A549 (cell line): ENCODE data around the gene SLC38A10. TPM values are rescaled to one million over a fixed set of nuclear protein-coding genes. Genes with fewer than 3 reads are reported as not detected.

Source experiments
- ATAC-seq, 2 experiments: fragments of 200-7000 bp in 1 of 2; fragments of >200 bp in 1 of 2; cut with Nextera tagmentation in 1 of 2; cut with Tn5 transposase in 1 of 2; 3 replicates each; pipeline versions ENCODE4 v1.8.0 to v1.9.1; 2018 to 2020; ENCODE audit warnings: mild to moderate bottlenecking in 1 of 2, moderate library complexity in 1 of 2
- CTCF ChIA-PET: fragments of 300-600 bp; sonication (Branson Sonifier 250); formaldehyde crosslinking; extraction: SDS; loops from one replicate; lab custom pipeline; 2021; ENCODE audit warnings: antibody characterized with exemption, inconsistent platforms; lab: Yijun Ruan, JAX
- POLR2A ChIA-PET: fragments of 350-600 bp; formaldehyde crosslinking; extraction: SDS; loops from one replicate; lab custom pipeline; 2021; ENCODE audit warnings: antibody characterized with exemption, inconsistent platforms; lab: Yijun Ruan, JAX
- DNase-seq, 2 experiments: peaks; one replicate each; pipeline versions ENCODE4 v3.0.0 to v3.0.0-alpha.2; 2011 to 2016; ENCODE audit warnings: low read depth in 1 of 2, low spot score in 1 of 2
- FAIRE-seq: peaks from 2 replicates; lab custom pipeline; 2011; peaks lifted over from hg19 to GRCh38; lab: Jason Lieb, UNC
- H3K27ac ChIP-seq, 2 experiments: fragments of >200 bp; sonication (Bioruptor Twin); formaldehyde crosslinking; 3 replicates each; pipeline ENCODE4 v1.5.1; 2016 to 2017
- H3K4me1 ChIP-seq: fragments of >200 bp; sonication (Bioruptor Twin); formaldehyde crosslinking; 3 replicates; pipeline ENCODE4 v1.6.1; 2016
- H3K4me2 ChIP-seq: fragments of >200 bp; sonication (Bioruptor Twin); formaldehyde crosslinking; 3 replicates; pipeline ENCODE4 v1.6.1; 2016
- H3K4me3 ChIP-seq: fragments of >200 bp; sonication (Bioruptor Twin); formaldehyde crosslinking; 3 replicates; pipeline ENCODE4 v1.5.1; 2016
- H3K9me3 ChIP-seq: fragments of >200 bp; sonication (Bioruptor Twin); formaldehyde crosslinking; 3 replicates; pipeline ENCODE4 v1.6.1; 2016
- CEBPB ChIP-seq, 2 experiments: fragments of >200 bp in 1 of 2; sonication (Bioruptor Twin) in 1 of 2; formaldehyde crosslinking in 1 of 2; IDR thresholded peaks; 2 replicates each; pipeline ENCODE4 v1.6.1; 2012 to 2016
- EP300 ChIP-seq, 2 experiments: fragments of >200 bp; sonication (Bioruptor Twin); formaldehyde crosslinking; IDR thresholded peaks; 2 replicates in 1 of 2; 3 replicates in 1 of 2; pipeline ENCODE4 v1.6.1; 2016 to 2017
- FOSL2 ChIP-seq, 2 experiments: fragments of 450-650 bp in 1 of 2; fragments of >200 bp in 1 of 2; sonication (Bioruptor Twin) in 1 of 2; formaldehyde crosslinking; IDR thresholded peaks; 2 replicates each; pipeline versions ENCODE4 v1.5.0 to v1.6.1; 2016 to 2020; ENCODE audit warnings: mild to moderate bottlenecking in 1 of 2, moderate library complexity in 1 of 2
- FOXS1 ChIP-seq: fragments of 250-450 bp; sonication (Bioruptor Pico); IDR thresholded peaks from 2 replicates; pipeline ENCODE4 v1.5.0; 2020; ENCODE audit warnings: mild to moderate bottlenecking, moderate library complexity
- HOXB13 ChIP-seq: fragments of 250-450 bp; sonication (Bioruptor Pico); IDR thresholded peaks from 2 replicates; pipeline ENCODE4 v1.5.0; 2020; ENCODE audit warnings: low read depth, mild to moderate bottlenecking, moderate library complexity
- JUNB ChIP-seq: fragments of >200 bp; sonication (Bioruptor Twin); formaldehyde crosslinking; IDR thresholded peaks from 2 replicates; pipeline ENCODE4 v1.6.1; 2016
- KDM1A ChIP-seq: fragments of 200-600 bp; sonication (generic); IDR thresholded peaks from 2 replicates; pipeline ENCODE4 v1.6.1; 2016; ENCODE audit warnings: low read depth, mild to moderate bottlenecking
- KDM5A ChIP-seq: fragments of 200-600 bp; sonication (generic); IDR thresholded peaks from 2 replicates; pipeline ENCODE4 v1.6.1; 2016; ENCODE audit warnings: antibody characterized with exemption, mild to moderate bottlenecking
- MAX ChIP-seq: IDR thresholded peaks from 2 replicates; pipeline ENCODE4 v1.6.1; 2012
- MAZ ChIP-seq: fragments of 150-350 bp; IDR thresholded peaks from 2 replicates; pipeline ENCODE4 v1.6.1; 2014; ENCODE audit warnings: antibody characterized with exemption, low read depth, low read length, borderline replicate concordance
- MYC ChIP-seq: IDR thresholded peaks from 2 replicates; pipeline ENCODE4 v1.6.1; 2012; ENCODE audit warnings: mild to moderate bottlenecking, inconsistent platforms, low read length, improper control_type of control experiment, borderline replicate concordance
- NFE2L2 ChIP-seq: fragments of 150-350 bp; conservative IDR thresholded peaks from 2 replicates; pipeline ENCODE4 v1.6.1; 2014; ENCODE audit warnings: low read length
- NPAS2 ChIP-seq: fragments of 250-450 bp; sonication (Bioruptor Pico); IDR thresholded peaks from 2 replicates; pipeline ENCODE4 v1.8.0; 2022; ENCODE audit warnings: mild to moderate bottlenecking, moderate library complexity, borderline replicate concordance
- PHF8 ChIP-seq: fragments of 200-600 bp; sonication (generic); IDR thresholded peaks from 2 replicates; pipeline ENCODE4 v1.6.1; 2016; ENCODE audit warnings: low read depth, mild to moderate bottlenecking, antibody characterized with exemption, moderate library complexity, borderline replicate concordance
- RAD21 ChIP-seq, 2 experiments: fragments of >200 bp in 1 of 2; sonication (Bioruptor Twin) in 1 of 2; formaldehyde crosslinking in 1 of 2; IDR thresholded peaks in 1 of 2; conservative IDR thresholded peaks in 1 of 2; 2 replicates in 1 of 2; 3 replicates in 1 of 2; pipeline ENCODE4 v1.6.1; 2012 to 2018; ENCODE audit warnings: inconsistent platforms in 1 of 2
- REST ChIP-seq: fragments of 200-600 bp; sonication (generic); IDR thresholded peaks from 2 replicates; pipeline ENCODE4 v1.6.1; 2016; ENCODE audit warnings: antibody characterized with exemption, mild to moderate bottlenecking, moderate library complexity
- RFX5 ChIP-seq: fragments of 450-650 bp; IDR thresholded peaks from 2 replicates; pipeline ENCODE4 v1.7.1; 2014; ENCODE audit warnings: antibody characterized with exemption, mild to moderate bottlenecking, moderate library complexity
- SREBF2 ChIP-seq: fragments of 450-650 bp; IDR thresholded peaks from 2 replicates; pipeline ENCODE4 v1.6.1; 2014; ENCODE audit warnings: mild to moderate bottlenecking, moderate library complexity
- TP53 ChIP-seq: fragments of 250-450 bp; sonication (Bioruptor Pico); IDR thresholded peaks from 2 replicates; pipeline ENCODE4 v1.5.0; 2021; ENCODE audit warnings: mild to moderate bottlenecking, moderate library complexity
- ZSCAN20 ChIP-seq: fragments of 250-450 bp; sonication (Bioruptor Pico); IDR thresholded peaks from 2 replicates; pipeline ENCODE4 v1.8.0; 2022; ENCODE audit warnings: mild to moderate bottlenecking, moderate library complexity
- WGBS: methylation state at CpG from one replicate; pipeline ENCODE4 v1.1.6; 2017; ENCODE audit errors: missing lambda C conversion rate; 5-methylcytosine and 5-hydroxymethylcytosine counted together
- polyA plus RNA-seq, 4 experiments: library from polyadenylated mRNA; depleted of rRNA in 3 of 4; stranded (reverse); fragments of >200 nt; fragmentation: RNase III in 1 of 4; extraction: RNeasy Plus Mini Kit Qiagen cat#74134 plus additional on column Dnase treatment in 1 of 4; gene quantifications; 2 replicates in 3 of 4; 3 replicates in 1 of 4; pipeline ENCODE4 v1.2.3, GENCODE V29; 2011 to 2017

SLC38A10 gene
- polyA plus RNA-seq, 2 of the 4 experiments (the other 2 are of a cell fraction), result 35.8 to 67.4 TPM

GRCh38 chr17:81274471-81274855, 20.6 kb downstream of the SLC38A10 start:
- ChIA-PET CTCF (interaction anchor here (1.2 to 15.4 kb wide), 4 partner anchors 17 to 131 kb away, joined by 3 to 129 read pairs (median 4); no protein-coding TSS in a partner anchor), POLR2A (no interaction called here)
- no peak for ATAC-seq
- no peaks in the 10 kb centered on the region for H3K9me3 ChIP-seq
- no peak overlapping the region for H3K27ac ChIP-seq
- 94% methylated on average over 14 of the region's 14 CpGs for WGBS
- no peak overlapping the region for H3K4me2 ChIP-seq
- no peak for FAIRE-seq
- H3K4me1 ChIP-seq, result no peaks in the 10 kb centered on the region
- DNase-seq, result no peak
- TF ChIP-seq JUNB (no peak), MYC (no peak), MAX (no peak), HOXB13 (CRISPR knock-in tag) (no peak), CEBPB (IDR thresholded peaks at IDR 0.05) (no peak), EP300 (IDR thresholded peaks at IDR 0.05) (no peak), KDM1A (no peak)
- H3K4me3 ChIP-seq, result no peak overlapping the region

GRCh38 chr17:81273698-81274470, 21.2 kb downstream of the SLC38A10 start:
- H3K4me2 ChIP-seq, result no peak overlapping the region
- no peaks in the 10 kb centered on the region for H3K9me3 ChIP-seq
- no peak for DNase-seq
- H3K4me1 ChIP-seq, result no peaks in the 10 kb centered on the region
- no peak for ATAC-seq
- no peak for FAIRE-seq
- H3K27ac ChIP-seq, result no peak overlapping the region
- H3K4me3 ChIP-seq, result no peak overlapping the region
- ChIA-PET POLR2A (no interaction called here), CTCF (interaction anchor here (1.2 to 15.4 kb wide), 2 partner anchors 16 to 94 kb away, joined by 3 to 129 read pairs; no protein-coding TSS in a partner anchor)
- 95% methylated on average over 26 of the region's 31 CpGs for WGBS
- TF ChIP-seq ZSCAN20 (CRISPR knock-in tag) (no peak), MAZ (no peak), TP53 (CRISPR knock-in tag) (no peak), FOSL2 (IDR thresholded peaks at IDR 0.05) (no peak), FOSL2 (CRISPR knock-in tag; IDR thresholded peaks at IDR 0.05) (no peak), MYC (no peak)

GRCh38 chr17:81272616-81273015, 22.5 kb downstream of the SLC38A10 start:
- H3K27ac ChIP-seq, result no peak overlapping the region
- ChIA-PET POLR2A (no interaction called here), CTCF (interaction anchor here (2.5 to 15.4 kb wide), 2 partner anchors 15 to 19 kb away, joined by 13 to 129 read pairs; no protein-coding TSS in a partner anchor)
- H3K4me3 ChIP-seq, result no peak overlapping the region
- 94% methylated on average over 12 of the region's 12 CpGs for WGBS
- FAIRE-seq, result no peak
- no peak for TF ChIP-seq PHF8
- no peak for TF ChIP-seq FOXS1 (CRISPR knock-in tag)
- no peak for TF ChIP-seq KDM5A
- TF ChIP-seq NFE2L2, result no peak
- TF ChIP-seq SREBF2, result no peak
- no peak for TF ChIP-seq RFX5
- TF ChIP-seq RAD21 (conservative IDR thresholded peaks at IDR 0.05 in 1 of 2, IDR thresholded peaks at IDR 0.05 in 1 of 2), result no peak
- TF ChIP-seq NPAS2 (CRISPR knock-in tag), result no peak
- TF ChIP-seq HOXB13 (CRISPR knock-in tag), result no peak
- no peak for TF ChIP-seq REST
- H3K9me3 ChIP-seq, result no peaks in the 10 kb centered on the region
- no peaks in the 10 kb centered on the region for H3K4me1 ChIP-seq
- DNase-seq, result no peak
- ATAC-seq, result no peak
- H3K4me2 ChIP-seq, result no peak overlapping the region
